K562 (cell line): ENCODE results near the gene AURKB. TPM values are rescaled to one million over a fixed set of nuclear protein-coding genes. Genes with fewer than 3 reads are reported as not detected.

Source experiments
- BHLHE40 ChIP-seq: IDR thresholded peaks from 2 replicates; pipeline ENCODE4 v1.6.1; 2011; ENCODE audit warnings: low read length, improper control_type of control experiment
- CHAMP1 ChIP-seq: fragments of 450-650 bp; IDR thresholded peaks from 2 replicates; pipeline ENCODE4 v1.6.1; 2016; ENCODE audit warnings: mild to moderate bottlenecking
- FOXK2 ChIP-seq, 2 experiments: fragments of 450-650 bp; IDR thresholded peaks in 1 of 2; conservative IDR thresholded peaks in 1 of 2; 2 replicates each; pipeline ENCODE4 v1.6.1; 2016; ENCODE audit warnings: low read depth in 2 of 2, mild to moderate bottlenecking in 1 of 2
- HDGF ChIP-seq: fragments of 450-650 bp; IDR thresholded peaks from 2 replicates; pipeline ENCODE4 v1.6.1; 2016
- MTA3 ChIP-seq: fragments of 450-650 bp; formaldehyde crosslinking; IDR thresholded peaks from 2 replicates; pipeline ENCODE4 v1.6.1; 2017; ENCODE audit warnings: mild to moderate bottlenecking, borderline replicate concordance
- NCOR1 ChIP-seq: fragments of 450-650 bp; IDR thresholded peaks from 2 replicates; pipeline ENCODE4 v1.6.1; 2016; ENCODE audit warnings: mild to moderate bottlenecking, moderate library complexity
- RNF2 ChIP-seq: sonication (generic); IDR thresholded peaks from 2 replicates; pipeline ENCODE4 v1.6.1; 2016
- SRF ChIP-seq, 2 experiments: fragments of 250-450, 450-650 bp in 1 of 2; sonication (Bioruptor Pico) in 1 of 2; sonication (generic) in 1 of 2; formaldehyde crosslinking; IDR thresholded peaks; 2 replicates each; pipeline versions ENCODE4 v1.5.0 to v1.5.1; 2020 to 2022; ENCODE audit warnings: mild to moderate bottlenecking in 1 of 2, missing genetic modification reagents in 1 of 2
- polyA plus RNA-seq, 8 experiments: library from polyadenylated mRNA; depleted of rRNA in 4 of 8; stranded (reverse) in 5 of 8; unstranded in 3 of 8; fragments of >200 nt; fragmentation: Nextera tagmentation in 2 of 8; fragmentation: Illumina TruSeq in 1 of 8; extraction: Ambion mirVana in 2 of 8; extraction: Trizol in 1 of 8; gene quantifications; 2 replicates each; pipeline versions ENCODE4 v1.2.1 to v1.2.3, GENCODE V29; 2011 to 2014; ENCODE audit warnings: inconsistent platforms in 1 of 8, missing spikeins in 1 of 8
- total RNA-seq, 7 experiments: library from RNA; depleted of rRNA in 6 of 7; stranded (reverse); fragments of >200 nt in 6 of 7; fragmentation: Illumina TruSeq in 2 of 7; extraction: Trizol in 2 of 7; gene quantifications; 2 replicates each; pipeline versions ENCODE4 v1.2.1 to v1.2.3, GENCODE V29; 2011 to 2021; ENCODE audit warnings: low replicate concordance in 1 of 7

The AURKB gene
- total and polyA plus RNA-seq, 9 of the 15 experiments (the other 6 are each of a cell fraction or from before 2014, with no cell fraction given): 27.2 to 114 (median 74.8) TPM

- peak; percentile 87 for TF ChIP-seq CHAMP1
- TF ChIP-seq NCOR1: no peak
- peak; percentile 45; the same call in 1 of the 2 replicates for TF ChIP-seq BHLHE40
- TF ChIP-seq RNF2: peak; percentile 9; the same call in 1 of the 2 replicates
- TF ChIP-seq HDGF: no peak
- TF ChIP-seq MTA3: 0 out of 2 replicates have a peak, but pooled peaks have one; percentile 51
- TF ChIP-seq FOXK2 (conservative IDR thresholded peaks at IDR 0.05 in 1 of 2, IDR thresholded peaks at IDR 0.05 in 1 of 2; ENCODE audit: low read depth in 2 of 2): peak; percentile 46 to 83; a peak in 3 of 4 replicates
- 0 out of 4 replicates have a peak, but pooled peaks of 1 of the 2 experiments have one; percentile 21 for TF ChIP-seq SRF (CRISPR knock-in tag; IDR thresholded peaks at IDR 0.05)
- TF ChIP-seq, all 486 proteins: peak for 97
These were observed 23.4 kb downstream of the AURKB start (continued) for GRCh38 chr17:8186787-8187516.
